ENCODE results near the gene ATAD2B.

DNA sequence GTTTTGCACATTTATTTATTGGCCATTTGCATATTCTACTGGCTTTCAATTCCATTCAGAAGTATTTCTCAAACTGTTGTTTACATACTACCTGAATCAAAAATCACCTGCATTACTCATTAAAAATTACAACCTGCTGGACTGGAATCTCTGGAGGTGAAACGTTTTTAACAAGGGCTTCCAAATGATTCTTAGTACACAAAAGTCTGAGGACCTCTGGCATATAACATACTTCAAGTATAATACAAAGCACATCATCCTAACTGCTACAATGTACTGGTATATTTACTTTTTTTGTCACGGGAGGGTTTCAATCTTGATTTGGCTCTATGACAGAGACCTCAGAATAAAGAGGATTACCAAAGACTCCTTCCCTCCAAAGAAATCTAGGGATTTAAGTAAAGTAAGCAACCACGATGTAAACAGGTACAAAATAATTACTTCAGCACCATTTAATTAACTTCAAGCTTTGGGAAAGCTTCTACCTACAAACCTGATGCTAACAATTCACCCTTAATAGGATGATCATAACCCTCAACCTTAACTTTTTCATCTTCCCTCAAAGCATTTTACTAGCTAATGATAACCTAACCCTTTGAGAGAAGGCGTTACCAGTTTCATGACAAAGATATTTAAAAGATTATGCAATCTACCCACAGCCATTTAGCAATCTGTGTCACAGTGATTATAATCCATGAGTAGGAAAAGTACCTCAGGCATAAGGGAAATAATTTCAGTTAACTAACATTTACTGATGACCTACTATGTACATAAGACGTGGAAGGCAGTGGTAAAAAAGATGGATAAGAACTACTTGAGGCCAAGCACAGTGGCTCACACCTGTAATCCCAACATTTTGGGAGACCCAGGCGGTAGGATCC, 24.7 kb downstream of the ATAD2B start:
- TF ChIP-seq NR2F2 (IDR thresholded peaks at IDR 0.05) (no peak), HNF4A (conservative IDR thresholded peaks at IDR 0.05) (no peak)
